GM12892 (cell line): ENCODE results near the gene DHX58. TPM values are rescaled to one million over a fixed set of nuclear protein-coding genes. Genes with fewer than 3 reads are reported as not detected.
"Not testable (repeated sequence)": the region's sequence is repeated elsewhere in the genome, so short reads cannot be mapped to it uniquely, and the experiment has no call there.

Source experiments
- DNase-seq: peaks from one replicate; pipeline ENCODE4 v3.0.0; 2011; ENCODE audit not compliant: insufficient read length
- FAIRE-seq: peaks from 2 replicates; lab custom pipeline; 2011; peaks lifted over from hg19 to GRCh38; lab: Jason Lieb, UNC
- POLR2A ChIP-seq: IDR thresholded peaks from 2 replicates; pipeline ENCODE4 v1.6.1; 2011; ENCODE audit warnings: low read depth, low read length, control low read depth
- POLR2AphosphoS5 ChIP-seq: IDR thresholded peaks from 2 replicates; pipeline ENCODE4 v1.6.1; 2011; ENCODE audit warnings: low read depth, low read length, control low read depth
- TAF1 ChIP-seq: IDR thresholded peaks from 2 replicates; pipeline ENCODE4 v1.6.1; 2011; ENCODE audit warnings: low read depth, mild to moderate bottlenecking, control low read depth, low read length, borderline replicate concordance
- polyA plus RNA-seq: library from polyadenylated mRNA; unstranded; fragments of >200 nt; gene quantifications from one replicate; pipeline ENCODE4 v1.2.1, GENCODE V29; 2012; ENCODE audit warnings: missing spikeins, inconsistent platforms; ENCODE audit not compliant: missing spikeins

Gene DHX58
- polyA plus RNA-seq, result 23.2 TPM

GRCh38 chr17:42112552-42113176 is at the start of gene DHX58:
Gene DHX58 (minus strand): TSS chr17:42112714. CDS start chr17:42111892, 822 bp downstream.
- TF ChIP-seq POLR2A (peak; percentile 89), TAF1 (peak; percentile 81), POLR2AphosphoS5 (peak; percentile 85; the same call in 1 of the 2 replicates)
- FAIRE-seq (peak; percentile 99), DNase-seq (peak; percentile 96)

GRCh38 chr17:42160531-42160910 is 48.0 kb upstream of the DHX58 start:
- TF ChIP-seq POLR2A (no peak), POLR2AphosphoS5 (no peak), TAF1 (no peak)
- FAIRE-seq, result no peak
- DNase-seq, result no peak

- FAIRE-seq, result no peak
- DNase-seq, result no peak
- no peak for TF ChIP-seq POLR2AphosphoS5
- TF ChIP-seq TAF1, result no peak
- TF ChIP-seq POLR2A, result no peak
These were observed 47.4 kb upstream of the DHX58 start for GRCh38 chr17:42159796-42160530.

GRCh38 chr17:42155614-42156045 is 43.1 kb upstream of the DHX58 start:
- FAIRE-seq, result no peak
- no peak for DNase-seq
- TF ChIP-seq POLR2AphosphoS5 (no peak), POLR2A (no peak), TAF1 (no peak)

- DNase-seq (no peak), FAIRE-seq (peak; percentile 74)
- no peak for TF ChIP-seq POLR2AphosphoS5
- no peak for TF ChIP-seq POLR2A
- no peak; the same call in 1 of the 2 replicates for TF ChIP-seq TAF1
These were observed 41.6 kb upstream of the DHX58 start for GRCh38 chr17:42153919-42154742.

- DNase-seq (no peak), FAIRE-seq (no peak)
- TF ChIP-seq TAF1, result no peak
- TF ChIP-seq POLR2AphosphoS5, result no peak
- no peak for TF ChIP-seq POLR2A
These were observed 34.5 kb upstream of the DHX58 start for GRCh38 chr17:42146911-42147607.

- DNase-seq, result not testable (repeated sequence)
These were observed 30.6 kb upstream of the DHX58 start for GRCh38 chr17:42143138-42143537.

GRCh38 chr17:42142371-42142896 is 29.9 kb upstream of the DHX58 start:
- FAIRE-seq (no peak), DNase-seq (no peak)
- no peak for TF ChIP-seq TAF1
- TF ChIP-seq POLR2AphosphoS5, result no peak
- no peak for TF ChIP-seq POLR2A

More at GRCh38 chr17:42143138-42143537, 30.6 kb upstream of the DHX58 start:
- FAIRE-seq, result not testable (repeated sequence)

- DNase-seq (no peak), FAIRE-seq (no peak)
- TF ChIP-seq POLR2A, result no peak
- TF ChIP-seq TAF1, result no peak
- TF ChIP-seq POLR2AphosphoS5, result no peak
These were observed 28.9 kb upstream of the DHX58 start for GRCh38 chr17:42141382-42141781.

GRCh38 chr17:42140690-42141089 is 28.2 kb upstream of the DHX58 start:
- not testable (repeated sequence) for DNase-seq, FAIRE-seq

GRCh38 chr17:42138749-42139492 is 26.4 kb upstream of the DHX58 start:
- FAIRE-seq (no peak), DNase-seq (no peak)
- TF ChIP-seq POLR2AphosphoS5 (no peak), TAF1 (no peak)
